Right renal pelvis (tissue), 4 donors: Measurements from ENCODE around the gene MEIKIN. TPM values are rescaled to one million over a fixed set of nuclear protein-coding genes. Genes with fewer than 3 reads are reported as not detected.

Experiments used
- DNase-seq, 4 donors: peaks; one replicate each; pipeline ENCODE4 v3.0.0-alpha.2; 2013; ENCODE audit warnings: low read depth in 4 of 4, low spot score in 3 of 4, missing footprints in 1 of 4
- polyA plus RNA-seq, 4 donors: library from polyadenylated mRNA; unstranded; fragments of 120-200 nt; gene quantifications; one replicate each; pipeline ENCODE4 v1.2.1, GENCODE V29; 2013; ENCODE audit not compliant: insufficient read length in 4 of 4

MEIKIN gene, protein sequence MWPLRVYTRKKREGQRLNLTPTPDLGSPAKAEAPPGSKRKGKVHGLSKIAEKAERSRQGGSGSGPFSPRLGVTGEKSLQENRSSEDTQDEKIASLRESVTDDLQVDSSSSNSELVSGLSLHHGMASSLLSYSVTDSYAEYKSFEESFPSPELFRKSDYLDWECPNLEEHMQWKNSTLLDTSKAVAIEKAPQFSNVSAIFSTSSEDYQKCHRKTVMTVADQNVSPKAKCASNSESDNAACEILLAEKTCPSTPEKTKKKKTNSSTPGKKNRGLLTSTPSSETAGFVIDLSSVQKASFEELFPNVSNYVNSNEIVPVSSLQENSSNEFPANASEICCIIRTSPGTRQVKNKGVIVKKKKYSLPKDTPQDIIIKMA
- polyA plus RNA-seq, result under 1 TPM in 1 of 4 donors, not detected in 3; 0.17 TPM

DNA sequence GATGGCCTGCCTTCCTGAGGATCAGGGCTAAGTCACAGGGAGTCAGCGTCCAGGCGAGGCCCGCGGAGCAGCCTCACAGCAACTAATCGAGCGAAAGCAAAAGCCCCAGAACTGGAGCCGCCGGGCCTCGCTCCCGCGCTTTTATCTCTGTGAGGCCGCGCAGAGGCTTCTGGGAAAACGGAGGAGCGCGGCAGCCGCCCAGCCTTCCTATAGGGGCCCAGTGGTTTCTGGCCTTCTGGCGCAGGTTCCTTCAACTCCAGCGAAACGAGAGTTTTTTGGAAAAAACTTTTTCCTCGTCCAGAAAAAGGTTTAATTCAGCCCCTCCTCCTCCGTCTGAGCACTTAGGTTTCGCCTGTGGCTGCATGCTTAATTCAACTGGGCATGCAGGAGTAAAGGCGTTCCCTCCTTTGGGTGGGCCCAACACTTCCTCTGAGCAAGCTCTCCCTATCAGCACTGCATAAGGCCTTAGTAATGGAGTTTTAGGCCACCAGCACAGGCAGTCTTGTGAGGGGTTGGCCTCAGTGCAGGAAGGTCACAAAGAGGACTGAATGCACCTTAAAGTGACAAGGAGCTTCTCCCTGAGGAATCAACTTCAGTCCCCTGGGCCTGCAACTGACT, at the start of gene MEIKIN:
MEIKIN (minus strand) TSS at position 113 of the 618 bp plus-strand sequence. CDS start 158 bp downstream, outside the sequence.
- DNase-seq, result no peak

DNA sequence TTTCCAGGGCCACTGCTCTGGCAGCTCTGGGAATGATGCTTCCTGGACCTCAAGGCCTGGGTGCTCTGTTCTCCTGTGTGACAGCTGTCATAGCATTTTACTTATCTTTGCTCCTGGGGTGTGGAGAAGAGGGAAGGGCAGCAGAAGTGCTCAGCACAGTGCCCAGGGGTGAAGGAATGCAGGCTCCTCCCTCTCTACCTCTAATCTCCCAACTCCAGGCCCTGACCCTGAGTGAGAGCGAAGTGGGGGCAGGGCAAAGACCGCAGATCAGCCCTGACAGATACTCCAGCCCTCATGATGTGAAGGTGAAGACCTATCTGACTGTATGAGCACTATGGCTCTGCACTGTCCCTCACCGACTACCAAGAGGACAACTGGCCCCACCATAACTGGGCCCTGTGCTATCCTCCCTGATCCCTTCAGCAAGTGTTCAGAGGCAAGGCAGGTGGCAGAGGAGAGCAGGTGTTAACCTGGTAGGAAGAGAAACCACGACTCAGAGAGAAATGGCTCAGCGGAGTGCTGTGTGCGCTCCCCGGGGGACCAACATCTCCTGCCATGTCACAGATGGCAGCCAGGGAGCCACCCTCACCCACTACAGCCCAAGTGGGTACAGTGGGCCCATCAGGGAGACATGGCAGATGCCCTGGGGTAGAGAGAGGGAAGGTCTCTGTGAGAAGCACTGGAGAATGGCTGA, 49.2 kb upstream of the MEIKIN start:
- no peak for DNase-seq

DNA sequence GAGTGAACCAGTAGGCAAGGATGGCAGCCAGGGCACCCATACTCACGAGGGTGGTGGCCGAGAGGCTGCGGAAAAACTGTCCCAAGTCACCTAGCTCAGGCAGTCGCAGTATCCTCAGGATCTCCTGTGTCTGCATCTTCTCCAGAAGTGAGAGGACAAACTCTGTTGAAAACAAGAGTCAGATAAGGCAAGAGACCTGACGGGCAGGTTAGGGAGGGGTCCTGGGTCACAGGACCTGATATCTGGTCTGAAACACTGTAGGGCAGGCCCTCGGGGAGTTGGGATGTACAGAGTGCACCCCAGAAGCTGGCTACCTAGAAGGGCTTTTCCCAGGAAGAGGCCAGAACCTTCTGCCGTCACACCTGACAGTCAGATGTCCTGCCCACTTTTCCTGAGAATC, 48.6 kb upstream of the MEIKIN start:
- no peak for DNase-seq

GRCh38 chr5:131993676-131994075, 48.2 kb upstream of the MEIKIN start:
- DNase-seq, result no peak

- DNase-seq, result no peak
Measured at GRCh38 chr5:131992370-131992769, 46.9 kb upstream of the MEIKIN start.

GRCh38 chr5:131991593-131992324, 46.3 kb upstream of the MEIKIN start:
- no peak for DNase-seq

- DNase-seq, result no peak
Measured at GRCh38 chr5:131990716-131991115, 45.3 kb upstream of the MEIKIN start.

- DNase-seq, result no peak
Measured at GRCh38 chr5:131988601-131989000, 43.1 kb upstream of the MEIKIN start.

DNA sequence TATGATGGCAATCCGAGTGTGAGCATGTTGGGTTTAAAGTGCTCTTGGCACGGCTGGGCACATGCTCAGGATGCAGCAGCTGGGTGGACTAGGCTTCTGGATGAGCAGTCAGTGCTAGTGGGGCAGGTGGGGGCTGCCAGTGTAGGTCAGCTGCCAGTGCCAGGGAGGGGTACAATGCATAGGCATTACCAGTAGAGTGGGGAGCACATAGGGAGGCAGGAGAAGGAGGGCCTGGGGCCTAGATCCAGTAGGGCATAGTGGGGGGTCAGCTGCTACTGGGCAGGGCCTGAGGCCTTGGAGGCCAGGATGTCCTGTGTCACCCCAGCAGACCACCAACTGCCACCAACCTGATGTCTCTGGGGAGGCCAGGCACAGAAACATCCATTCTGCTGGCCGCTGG, 41.8 kb upstream of the MEIKIN start:
- DNase-seq, result no peak

GRCh38 chr5:131986161-131986912, 40.9 kb upstream of the MEIKIN start:
- no peak for DNase-seq

GRCh38 chr5:131984956-131985665, 39.6 kb upstream of the MEIKIN start:
- no peak for DNase-seq

DNA sequence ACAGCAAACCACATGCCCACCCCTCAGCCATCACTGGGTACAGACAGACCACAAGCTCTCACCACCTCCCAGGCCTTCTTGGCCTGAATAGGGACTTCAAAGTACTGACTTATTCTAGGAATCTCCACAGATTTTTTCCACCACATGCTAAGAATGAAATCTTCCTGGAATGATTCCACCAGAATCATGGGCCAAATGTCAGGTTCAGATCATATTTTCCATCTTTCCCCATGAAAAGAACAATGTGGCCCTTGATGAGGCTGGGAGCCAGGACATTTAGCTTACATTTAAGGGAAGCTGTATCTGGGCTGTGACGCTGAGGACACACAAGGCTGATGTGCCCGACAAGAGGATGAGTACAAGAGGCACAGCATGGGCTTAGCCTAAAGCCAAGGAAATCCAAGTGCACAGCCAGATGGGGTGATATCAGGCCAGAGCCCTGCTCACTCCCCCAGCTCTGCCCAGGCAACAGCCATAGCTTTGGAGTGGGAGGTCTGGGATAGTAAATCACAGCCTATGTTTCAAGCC, 37.8 kb upstream of the MEIKIN start:
- no peak for DNase-seq

GRCh38 chr5:131981516-131981915, 36.1 kb upstream of the MEIKIN start:
- no peak for DNase-seq

- DNase-seq, result no peak
Measured at GRCh38 chr5:131980696-131981095, 35.2 kb upstream of the MEIKIN start.

GRCh38 chr5:131979816-131980215, 34.4 kb upstream of the MEIKIN start:
- no peak for DNase-seq

DNA sequence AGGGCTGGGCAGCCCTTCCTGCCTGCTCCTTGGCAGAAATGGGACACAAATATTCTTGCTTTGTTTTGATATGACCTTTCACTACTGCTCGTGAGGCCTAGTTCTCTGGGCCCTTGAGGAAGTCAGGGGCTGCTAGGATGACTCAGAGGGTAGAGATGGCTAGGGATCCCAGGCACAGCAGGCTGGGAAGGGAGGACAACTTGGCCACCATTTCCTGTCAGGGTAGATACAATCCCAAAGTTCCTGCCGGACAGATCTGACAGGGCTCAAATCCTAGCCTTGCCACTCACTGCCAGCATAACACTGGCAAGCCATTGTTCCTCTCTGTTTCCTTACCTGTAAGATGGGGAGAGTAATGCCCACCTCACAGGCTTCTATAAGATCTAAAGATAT, 31.7 kb upstream of the MEIKIN start:
- no peak for DNase-seq

DNA sequence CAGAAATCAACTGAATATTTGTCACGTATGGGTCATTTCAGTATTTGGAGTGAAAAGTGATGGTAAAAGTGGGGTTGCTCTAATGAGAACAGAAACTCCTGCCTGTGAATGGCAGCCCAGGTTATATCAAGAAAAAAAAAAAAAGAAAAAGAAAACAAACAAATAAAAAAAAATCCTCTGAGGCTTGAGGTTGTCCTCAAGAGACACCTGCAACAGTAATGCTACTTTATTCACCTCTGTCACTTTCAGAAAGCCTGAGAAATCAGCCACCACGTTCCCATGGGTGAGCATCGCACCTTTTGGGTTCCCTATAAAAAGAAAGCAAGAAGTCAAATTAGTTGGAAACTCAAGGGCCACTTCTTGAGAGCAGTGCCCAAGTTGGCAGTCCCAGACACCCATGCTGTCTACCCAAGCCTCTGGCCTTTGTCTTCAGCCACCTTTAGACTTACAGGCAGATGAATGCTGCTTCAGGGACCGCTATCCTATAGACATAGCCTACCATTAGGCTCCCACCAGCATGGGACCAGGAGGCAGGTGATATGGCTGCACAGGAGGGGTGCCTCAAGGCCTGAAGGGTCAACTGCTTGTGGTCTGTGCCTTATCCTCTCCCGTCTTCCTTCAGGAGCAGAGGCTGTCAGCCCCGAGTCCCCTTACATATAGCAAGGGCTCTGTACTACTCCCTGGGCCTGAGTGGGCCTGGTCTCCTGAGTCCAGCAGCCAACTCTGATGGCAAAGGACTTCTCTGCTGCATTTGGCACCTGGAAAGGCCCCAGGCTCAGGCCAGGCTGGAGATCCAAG, 31.1 kb upstream of the MEIKIN start:
- DNase-seq, result no peak

DNA sequence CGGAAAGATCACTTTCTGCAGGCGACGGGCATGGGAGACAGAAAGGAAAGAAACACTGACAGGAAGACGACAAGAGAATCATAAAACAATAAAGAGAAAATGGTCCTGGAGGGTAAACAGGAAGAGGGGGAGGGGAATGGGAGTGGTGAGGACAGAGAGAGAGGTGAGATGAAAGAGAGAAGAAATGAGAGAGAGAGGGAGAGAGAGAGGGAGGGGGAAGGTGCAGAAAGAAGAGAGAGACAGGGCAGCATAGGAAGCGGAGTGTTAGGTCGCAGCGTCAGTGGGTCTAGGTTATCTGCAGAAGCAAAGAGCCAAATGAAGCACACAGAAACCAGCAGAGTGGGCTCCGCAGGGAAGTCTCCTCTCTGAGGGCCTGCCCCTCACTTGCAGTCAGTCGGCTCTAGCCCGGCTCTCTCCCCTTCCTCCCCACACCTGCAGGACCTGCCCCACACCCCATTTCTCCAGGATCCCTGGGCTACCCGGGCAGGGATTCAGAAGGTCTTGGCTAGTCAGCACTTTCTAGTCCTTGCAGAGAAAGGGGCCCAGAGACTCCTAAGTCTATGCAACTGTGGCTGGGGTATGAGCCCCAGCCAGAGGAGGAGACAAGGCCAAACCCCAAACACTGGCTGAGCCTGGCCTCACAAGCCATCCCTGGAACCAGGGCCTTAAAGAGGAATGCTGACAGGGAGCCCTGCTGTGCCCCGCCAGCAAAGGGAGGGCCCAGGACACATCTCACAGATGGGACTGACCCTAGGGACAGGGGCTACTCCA, 29.7 kb upstream of the MEIKIN start:
- no peak for DNase-seq
